ENCODE data around the gene LECT2.

Gene LECT2

DNA sequence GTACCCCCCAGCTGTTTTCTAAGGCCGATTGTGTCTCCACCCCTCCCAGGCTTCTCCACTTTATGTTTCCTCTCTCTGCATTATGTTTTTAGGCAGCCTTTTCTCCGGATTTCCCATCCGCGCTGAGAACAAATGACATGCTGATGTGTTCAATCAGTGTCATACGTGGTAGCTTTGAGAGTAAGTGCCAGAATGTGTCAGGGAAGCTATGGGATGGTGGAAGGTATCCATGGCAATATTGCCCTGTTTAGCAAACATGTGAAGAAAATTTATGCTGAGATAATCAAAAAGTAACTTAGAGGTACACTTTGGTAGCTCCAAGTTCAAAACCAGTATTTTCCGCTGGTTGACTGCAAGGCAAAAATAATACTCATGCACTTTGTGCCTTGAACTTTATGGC is 36.6 kb upstream of the LECT2 start:
- no peak for TF ChIP-seq POLR2A (IDR thresholded peaks at IDR 0.05; ENCODE audit: extremely low read depth, insufficient read length)
- TF ChIP-seq MYC (IDR thresholded peaks at IDR 0.05; ENCODE audit: low read depth, low read length) = no peak
- TF ChIP-seq, protein P1, sequence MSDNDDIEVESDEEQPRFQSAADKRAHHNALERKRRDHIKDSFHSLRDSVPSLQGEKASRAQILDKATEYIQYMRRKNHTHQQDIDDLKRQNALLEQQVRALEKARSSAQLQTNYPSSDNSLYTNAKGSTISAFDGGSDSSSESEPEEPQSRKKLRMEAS (IDR thresholded peaks at IDR 0.05; ENCODE audit: low read depth, low read length) = no peak
- TF ChIP-seq, protein P2, sequence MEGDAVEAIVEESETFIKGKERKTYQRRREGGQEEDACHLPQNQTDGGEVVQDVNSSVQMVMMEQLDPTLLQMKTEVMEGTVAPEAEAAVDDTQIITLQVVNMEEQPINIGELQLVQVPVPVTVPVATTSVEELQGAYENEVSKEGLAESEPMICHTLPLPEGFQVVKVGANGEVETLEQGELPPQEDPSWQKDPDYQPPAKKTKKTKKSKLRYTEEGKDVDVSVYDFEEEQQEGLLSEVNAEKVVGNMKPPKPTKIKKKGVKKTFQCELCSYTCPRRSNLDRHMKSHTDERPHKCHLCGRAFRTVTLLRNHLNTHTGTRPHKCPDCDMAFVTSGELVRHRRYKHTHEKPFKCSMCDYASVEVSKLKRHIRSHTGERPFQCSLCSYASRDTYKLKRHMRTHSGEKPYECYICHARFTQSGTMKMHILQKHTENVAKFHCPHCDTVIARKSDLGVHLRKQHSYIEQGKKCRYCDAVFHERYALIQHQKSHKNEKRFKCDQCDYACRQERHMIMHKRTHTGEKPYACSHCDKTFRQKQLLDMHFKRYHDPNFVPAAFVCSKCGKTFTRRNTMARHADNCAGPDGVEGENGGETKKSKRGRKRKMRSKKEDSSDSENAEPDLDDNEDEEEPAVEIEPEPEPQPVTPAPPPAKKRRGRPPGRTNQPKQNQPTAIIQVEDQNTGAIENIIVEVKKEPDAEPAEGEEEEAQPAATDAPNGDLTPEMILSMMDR (IDR thresholded peaks at IDR 0.05; ENCODE audit: low read depth, low read length) = no peak
- DNase-seq (ENCODE audit: low read depth) = no peak
- H3K4me3 ChIP-seq (ENCODE audit: low read depth, low read length) = no peak overlapping the region

DNA sequence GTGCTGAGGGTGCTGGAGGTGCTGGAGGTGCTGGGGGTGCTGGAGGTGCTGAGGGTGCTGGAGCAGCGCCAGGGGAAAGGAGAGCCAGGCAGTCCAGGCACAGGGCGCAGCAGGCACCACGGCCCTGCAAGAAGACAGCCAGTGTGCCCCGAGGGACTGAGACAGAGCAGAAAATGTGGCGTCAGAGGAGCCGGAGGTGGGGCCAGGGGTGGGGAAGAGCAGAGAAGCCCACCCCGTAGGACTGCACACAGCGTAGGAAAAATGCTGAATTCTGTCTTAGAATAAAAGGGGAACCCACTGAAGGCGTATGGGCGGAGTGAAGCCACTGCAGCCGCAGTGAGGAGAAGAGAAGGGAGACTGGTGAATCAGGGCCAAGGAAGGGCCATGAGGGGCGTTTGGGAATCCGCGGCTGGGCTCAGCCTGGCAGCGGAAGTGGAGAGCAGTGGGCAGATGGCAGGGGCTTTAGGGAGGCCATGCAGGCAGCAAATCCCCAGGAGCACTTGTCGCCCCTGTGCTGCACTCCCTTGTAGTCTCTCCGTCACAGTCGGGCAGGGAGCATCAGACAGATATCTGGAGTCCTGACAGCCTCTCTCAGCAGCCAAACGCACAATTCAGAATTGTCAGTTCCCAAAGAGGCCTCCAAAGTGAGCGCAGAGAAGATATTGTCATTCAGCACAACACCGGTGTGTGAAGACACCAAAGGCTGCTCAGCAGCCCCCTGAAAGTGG is 35.9 kb upstream of the LECT2 start:
- DNase-seq (ENCODE audit: low read depth) = peak; percentile 27
- TF ChIP-seq POLR2A (IDR thresholded peaks at IDR 0.05; ENCODE audit: extremely low read depth, insufficient read length) = no peak
- TF ChIP-seq, protein P2 (IDR thresholded peaks at IDR 0.05; ENCODE audit: low read depth, low read length) = no peak
- no peak overlapping the region for H3K4me3 ChIP-seq (ENCODE audit: low read depth, low read length)

DNA sequence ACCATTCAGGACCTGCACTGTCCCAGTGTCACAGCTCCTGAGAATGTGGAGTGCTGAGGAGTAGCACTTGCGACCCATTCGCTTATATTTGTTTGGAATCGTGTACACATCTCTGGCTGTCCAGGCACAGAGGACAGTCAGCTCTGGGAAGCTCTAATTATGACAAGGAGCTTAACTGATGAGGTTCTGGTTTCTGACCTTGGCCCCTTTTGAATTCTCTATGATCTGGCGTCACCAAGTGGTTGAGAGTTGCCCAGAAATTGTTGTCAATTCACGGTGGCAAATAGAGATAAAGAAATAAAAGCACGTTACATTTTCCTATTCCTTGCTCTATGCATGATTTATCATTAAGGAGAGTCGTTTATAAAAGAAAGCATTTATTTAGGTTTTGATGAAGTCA is 34.9 kb upstream of the LECT2 start:
- DNase-seq (ENCODE audit: low read depth) = no peak
- TF ChIP-seq, protein P2 (IDR thresholded peaks at IDR 0.05; ENCODE audit: low read depth, low read length) = no peak
- TF ChIP-seq, protein P1 (IDR thresholded peaks at IDR 0.05; ENCODE audit: low read depth, low read length) = no peak
- no peak for TF ChIP-seq POLR2A (IDR thresholded peaks at IDR 0.05; ENCODE audit: extremely low read depth, insufficient read length)
- no peak for TF ChIP-seq MYC (IDR thresholded peaks at IDR 0.05; ENCODE audit: low read depth, low read length)
- no peak overlapping the region for H3K4me3 ChIP-seq (ENCODE audit: low read depth, low read length)

DNA sequence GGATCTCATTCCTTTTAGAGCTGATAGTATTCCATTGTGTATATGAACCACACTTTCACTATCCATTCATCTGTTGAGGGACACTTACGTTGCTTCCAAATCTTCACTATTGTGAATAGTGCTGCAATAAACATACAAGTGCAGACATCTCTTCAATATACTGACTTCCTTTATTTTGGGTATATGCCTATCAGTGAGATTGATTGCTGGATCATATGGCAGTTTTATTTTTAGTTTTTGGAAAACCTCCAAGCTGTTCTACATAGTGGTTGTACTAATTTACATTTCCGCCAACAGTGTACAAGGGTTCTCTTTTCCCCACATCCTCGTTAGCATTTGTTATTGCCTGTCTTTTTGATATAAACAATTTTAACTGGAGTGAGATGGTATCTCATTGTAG is 33.8 kb upstream of the LECT2 start:
- TF ChIP-seq, protein P1 (IDR thresholded peaks at IDR 0.05; ENCODE audit: low read depth, low read length) = no peak
- TF ChIP-seq MYC (IDR thresholded peaks at IDR 0.05; ENCODE audit: low read depth, low read length) (no peak), POLR2A (IDR thresholded peaks at IDR 0.05; ENCODE audit: extremely low read depth, insufficient read length) (no peak)
- TF ChIP-seq, protein P2 (IDR thresholded peaks at IDR 0.05; ENCODE audit: low read depth, low read length) = no peak
- DNase-seq (ENCODE audit: low read depth) = no peak
- H3K4me3 ChIP-seq (ENCODE audit: low read depth, low read length) = no peak overlapping the region

DNA sequence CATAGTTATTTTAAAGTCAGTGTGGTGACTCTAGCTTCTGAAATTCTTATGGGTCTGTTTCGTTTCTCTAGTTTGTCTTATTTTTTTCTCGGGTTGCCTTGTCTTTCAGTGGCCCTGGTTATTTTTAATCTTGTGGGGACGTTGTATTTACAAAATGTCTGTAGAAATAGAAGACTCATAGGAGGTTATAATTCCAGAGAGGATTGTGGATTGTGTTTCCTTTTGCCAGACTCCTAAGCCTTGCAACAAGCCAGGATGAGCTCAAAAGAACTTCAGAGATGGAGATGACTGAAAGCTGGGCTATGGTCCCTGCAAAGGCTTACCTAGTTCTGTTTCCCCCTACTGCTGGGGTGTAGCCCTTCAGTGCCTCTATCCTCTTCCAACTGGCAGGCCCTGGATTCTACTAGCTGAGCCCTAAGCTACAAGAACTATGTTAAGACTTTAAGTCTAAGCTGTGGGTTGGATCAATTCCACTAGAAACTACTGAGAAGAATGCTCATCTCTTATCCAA is 32.2 kb upstream of the LECT2 start:
- DNase-seq (ENCODE audit: low read depth) = no peak
- H3K4me3 ChIP-seq (ENCODE audit: low read depth, low read length) = no peak overlapping the region
- TF ChIP-seq POLR2A (IDR thresholded peaks at IDR 0.05; ENCODE audit: extremely low read depth, insufficient read length) (no peak), MYC (IDR thresholded peaks at IDR 0.05; ENCODE audit: low read depth, low read length) (no peak)
- TF ChIP-seq, protein P1 (IDR thresholded peaks at IDR 0.05; ENCODE audit: low read depth, low read length) = no peak
- TF ChIP-seq, protein P2 (IDR thresholded peaks at IDR 0.05; ENCODE audit: low read depth, low read length) = no peak
